NCI-H2227 treated with DMSO at 0.1 percent for 48 hours (cell line): ENCODE measurements around the gene CCDC144A.
"Not testable (repeated sequence)": the region's sequence is repeated elsewhere in the genome, so short reads cannot be mapped to it uniquely, and the experiment has no call there.

Source experiments
- DNase-seq: peaks from one replicate; lab custom pipeline; 2025; lab: John Stamatoyannopoulos, UW

CCDC144A gene

DNA sequence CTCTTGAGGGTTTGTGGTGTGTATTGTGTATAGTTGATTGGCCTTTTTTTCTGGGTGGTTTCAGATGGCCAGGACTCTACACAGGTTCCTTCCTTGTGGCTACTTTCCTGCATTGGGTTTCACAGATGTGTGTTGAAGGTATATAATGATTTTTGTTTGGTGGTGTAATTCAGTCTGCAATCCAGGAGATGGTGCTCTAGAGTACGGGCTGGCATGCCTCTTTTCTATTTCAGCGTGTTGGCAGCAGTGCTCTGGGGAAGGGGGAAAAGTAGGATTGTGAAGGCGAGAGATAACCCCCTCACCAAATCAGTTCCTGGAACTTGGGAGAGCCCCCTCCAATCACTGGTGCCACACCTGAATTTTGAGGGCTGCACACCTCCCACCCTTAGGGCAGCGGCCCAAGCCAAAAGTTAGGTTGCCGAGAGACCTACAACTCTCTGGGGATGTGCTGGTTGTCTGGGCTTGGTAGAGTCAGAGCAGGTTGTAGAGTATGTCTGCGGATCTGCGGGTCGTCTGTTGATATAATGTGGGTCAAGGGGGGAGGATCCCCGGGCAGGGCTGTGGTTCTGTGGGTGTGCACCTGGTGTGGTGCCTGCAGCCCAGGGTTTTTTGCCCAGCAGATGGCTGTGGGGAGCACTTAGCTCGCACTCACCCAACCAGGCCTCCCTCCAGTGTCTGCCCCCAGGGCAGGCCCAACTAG lies 61.3 kb downstream of the CCDC144A start:
- DNase-seq, result not testable (repeated sequence)

DNA sequence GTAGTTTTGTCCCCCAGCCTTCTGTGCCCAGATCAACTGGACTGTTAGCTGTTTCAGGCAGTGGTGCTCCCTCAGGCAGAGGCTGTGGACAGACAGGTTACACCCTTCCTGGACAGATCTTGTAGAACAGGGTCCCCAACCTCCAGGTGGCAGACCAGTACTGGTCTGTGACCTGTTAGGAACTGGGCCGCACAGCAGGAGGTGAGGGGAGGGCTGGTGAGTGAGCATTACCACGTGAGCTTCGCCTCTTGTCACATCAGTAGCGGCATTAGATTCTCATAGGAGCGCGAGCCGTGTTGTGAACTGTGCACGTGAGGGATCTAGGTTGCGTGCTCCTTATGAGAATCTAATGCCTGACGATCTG lies 61.9 kb downstream of the CCDC144A start:
- DNase-seq, result not testable (repeated sequence)

DNA sequence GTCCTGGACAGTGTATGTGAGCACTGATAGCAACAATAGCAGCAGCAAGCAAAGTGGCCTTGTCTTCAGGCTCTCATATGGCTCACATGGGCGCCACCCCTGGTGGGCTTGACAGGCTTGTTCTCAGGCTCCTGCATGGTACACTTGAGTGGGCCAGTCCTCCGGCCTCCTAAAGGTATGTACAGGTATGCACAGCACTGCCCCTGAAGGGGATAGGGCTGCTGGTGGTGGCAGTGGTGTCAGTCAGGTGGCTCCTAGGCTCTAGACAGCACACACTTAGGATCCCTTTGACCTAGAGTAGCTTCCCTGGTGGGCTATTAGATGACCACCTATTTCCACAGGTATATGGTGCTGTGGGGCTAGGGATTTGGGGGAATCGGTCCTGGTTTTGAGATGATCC lies 67.5 kb downstream of the CCDC144A start:
- DNase-seq, result not testable (repeated sequence)

GRCh38 chr17:16758177-16758576 lies 68.1 kb downstream of the CCDC144A start:
- DNase-seq, result not testable (repeated sequence)

DNA sequence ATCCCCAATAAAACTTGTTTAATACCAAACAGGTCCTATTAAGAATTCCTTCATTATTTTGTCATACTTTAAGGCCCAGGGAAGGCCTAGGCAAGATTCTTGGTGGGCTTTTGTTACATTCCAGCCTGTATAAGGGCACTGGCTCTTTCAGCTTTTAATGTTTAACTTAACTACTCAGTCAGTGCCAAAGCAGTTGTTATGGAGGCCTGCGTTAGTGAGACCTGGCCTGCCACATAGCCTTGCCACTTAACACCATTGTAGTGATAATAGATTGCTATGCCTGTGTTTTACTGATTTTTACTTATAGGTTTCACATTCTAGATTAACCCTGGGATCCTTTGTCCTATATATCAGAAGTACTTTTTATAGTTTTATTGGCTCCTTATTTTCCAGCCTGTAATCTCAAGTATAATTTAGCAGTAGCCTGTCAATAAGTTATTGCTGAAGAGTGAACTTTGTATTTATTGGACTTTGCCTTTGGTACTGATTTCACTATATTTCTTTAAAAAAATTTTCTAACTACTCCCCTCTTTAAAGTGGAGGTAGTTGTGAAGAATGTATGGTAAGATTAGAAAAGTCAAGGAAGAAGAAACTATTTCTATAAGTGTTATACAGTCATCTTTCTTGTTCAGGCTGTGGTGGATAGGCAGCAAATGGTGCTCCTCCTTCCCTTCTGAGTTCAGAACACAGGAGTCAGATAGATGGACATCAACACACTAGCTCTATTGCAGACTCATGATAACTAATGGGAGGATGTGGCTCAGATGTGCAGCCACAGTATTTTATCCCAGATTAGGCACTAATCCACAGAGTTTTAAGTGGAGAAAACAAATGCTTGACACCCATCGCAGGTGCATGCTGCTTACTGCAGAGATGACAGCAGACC lies 78.5 kb downstream of the CCDC144A start:
- DNase-seq, result not testable (repeated sequence)

- DNase-seq, result not testable (repeated sequence)
Observed at GRCh38 chr17:16772394-16773145, 82.5 kb downstream of the CCDC144A start.

- DNase-seq, result not testable (repeated sequence)
Observed at GRCh38 chr17:16773146-16773522, 83.1 kb downstream of the CCDC144A start.

GRCh38 chr17:16787851-16788250 lies 97.8 kb downstream of the CCDC144A start:
- not testable (repeated sequence) for DNase-seq

DNA sequence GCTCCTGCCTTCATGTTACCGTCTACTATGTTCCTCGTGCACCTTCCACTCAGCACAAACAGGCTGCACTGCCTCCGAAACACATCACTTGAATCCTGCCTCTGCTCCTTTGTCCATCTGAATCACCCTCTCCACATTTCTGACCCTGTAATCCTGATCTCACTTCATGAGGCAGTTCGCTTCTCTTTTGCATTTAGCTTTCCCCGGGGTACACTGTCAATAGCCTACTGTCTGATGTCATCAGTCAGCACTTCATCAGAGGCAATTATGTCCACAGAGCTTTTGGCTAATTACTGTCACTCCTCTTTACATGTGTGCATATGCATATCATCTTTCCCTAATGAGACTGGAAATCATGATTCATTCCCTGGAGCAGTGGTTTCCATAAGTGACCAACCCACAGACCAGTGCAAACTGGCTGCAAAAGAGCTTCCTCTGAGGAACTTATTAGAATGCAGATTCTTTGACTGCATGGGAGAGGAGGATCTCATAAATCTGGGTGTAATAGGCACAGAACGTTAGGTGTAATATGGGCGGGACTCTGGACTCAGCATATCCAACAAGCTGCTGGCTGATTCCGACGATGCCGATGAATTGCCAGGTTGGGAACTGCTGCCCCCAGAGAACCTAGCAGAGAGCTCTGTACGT lies 99.0 kb downstream of the CCDC144A start:
- not testable (repeated sequence) for DNase-seq

- DNase-seq, result not testable (repeated sequence)
Observed at GRCh38 chr17:16789622-16790021, 99.6 kb downstream of the CCDC144A start.

- DNase-seq, result not testable (repeated sequence)
Observed at GRCh38 chr17:16790313-16790871, 100.4 kb downstream of the CCDC144A start.

GRCh38 chr17:16794215-16794614 lies 104.2 kb downstream of the CCDC144A start:
- not testable (repeated sequence) for DNase-seq

DNA sequence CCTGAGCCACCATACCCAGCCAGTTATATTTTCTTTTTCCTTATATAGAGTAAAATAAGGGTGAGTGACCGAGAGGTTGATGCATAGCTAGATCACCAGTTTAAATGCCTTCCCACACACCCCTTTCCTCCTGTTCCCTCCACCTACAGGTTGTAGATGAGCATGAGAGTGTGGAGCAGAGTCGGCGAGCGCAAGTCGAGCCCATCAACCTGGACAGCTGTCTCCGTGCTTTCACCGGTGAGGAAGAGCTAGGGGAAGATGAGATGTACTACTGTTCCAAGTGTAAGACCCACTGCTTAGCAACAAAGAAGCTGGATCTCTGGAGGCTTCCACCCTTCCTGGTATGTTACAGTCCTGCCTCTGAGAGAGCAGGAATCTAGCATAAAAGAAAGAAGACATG lies 105.9 kb downstream of the CCDC144A start:
- not testable (repeated sequence) for DNase-seq

DNA sequence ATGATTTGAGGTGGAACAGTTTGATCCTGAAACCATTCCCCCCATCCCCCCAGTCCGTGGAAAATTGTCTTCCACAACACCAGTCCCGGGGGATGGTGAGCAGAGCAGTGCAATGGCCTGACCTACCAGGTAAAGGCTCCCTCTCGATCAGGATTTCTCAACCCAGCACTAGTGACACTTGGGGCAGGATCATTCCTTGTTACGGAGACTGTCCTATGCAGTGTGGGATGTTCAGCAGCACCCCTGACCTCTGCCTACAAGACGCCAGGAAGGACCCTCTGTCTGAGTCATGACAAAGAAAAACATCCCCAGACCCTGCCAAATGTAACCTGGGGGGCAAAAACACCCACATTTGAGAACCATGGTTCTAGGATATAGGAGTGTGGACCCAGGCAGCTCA lies 114.8 kb downstream of the CCDC144A start:
- not testable (repeated sequence) for DNase-seq

- not testable (repeated sequence) for DNase-seq
Observed at GRCh38 chr17:16806599-16806998, 116.6 kb downstream of the CCDC144A start.

DNA sequence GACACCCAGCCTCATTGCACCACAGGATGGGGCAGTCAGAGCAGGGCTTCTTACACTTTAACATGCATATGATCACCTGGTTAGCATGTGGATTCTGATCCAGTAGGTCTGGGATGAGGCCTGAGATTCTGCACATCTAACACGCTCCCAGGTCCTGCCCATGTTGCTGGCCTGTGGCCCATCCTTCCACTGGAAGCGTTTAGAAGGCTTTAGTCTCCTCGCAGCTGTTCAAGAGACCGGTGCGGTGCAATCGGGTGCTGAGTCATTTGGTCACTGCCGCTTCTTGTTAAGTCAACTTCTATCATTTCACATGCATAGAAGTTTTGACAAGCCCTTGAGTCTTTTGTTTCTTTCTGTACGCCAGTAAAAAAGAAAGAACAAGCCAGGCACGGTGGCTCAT lies 117.6 kb downstream of the CCDC144A start:
- not testable (repeated sequence) for DNase-seq

DNA sequence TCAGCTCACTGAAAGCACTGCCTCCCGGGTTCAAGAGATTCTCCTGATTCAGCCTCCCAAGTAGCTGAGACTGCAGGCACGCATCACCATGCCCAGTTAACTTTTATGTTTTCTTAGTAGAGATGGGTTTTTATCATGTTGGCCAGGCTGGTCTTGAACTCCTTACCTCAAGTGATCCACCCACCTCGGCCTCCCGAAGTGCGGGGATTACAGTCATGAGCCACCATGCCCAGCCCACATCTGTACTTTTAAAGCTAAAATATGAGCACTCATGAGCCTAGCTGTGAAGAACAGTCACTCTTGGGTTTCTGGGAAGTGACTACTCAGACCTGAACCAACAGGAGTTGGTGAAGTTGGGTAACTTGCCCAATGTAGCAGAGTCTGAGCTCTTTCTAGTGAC lies 120.2 kb downstream of the CCDC144A start:
- not testable (repeated sequence) for DNase-seq

GRCh38 chr17:16812126-16812525 lies 122.1 kb downstream of the CCDC144A start:
- not testable (repeated sequence) for DNase-seq

DNA sequence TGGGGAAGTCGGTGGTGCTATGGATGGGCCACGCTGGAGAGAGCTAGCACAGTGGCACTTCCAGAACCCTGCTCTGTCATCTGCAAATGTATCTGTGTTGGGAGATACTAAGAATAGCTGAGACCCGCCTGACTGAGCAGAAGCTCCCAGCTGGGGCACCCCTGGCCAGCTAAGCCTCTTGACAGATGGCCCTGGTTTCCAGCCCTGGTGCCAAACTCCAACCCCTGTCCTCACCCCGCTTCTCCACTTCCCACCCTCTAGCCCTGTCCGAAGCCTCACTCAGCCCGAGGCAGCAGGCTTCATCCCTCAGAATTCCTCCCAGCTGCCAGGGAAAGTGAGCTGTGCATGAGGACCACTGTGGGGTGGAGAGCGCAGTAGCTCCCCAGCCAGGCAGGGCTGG lies 124.4 kb downstream of the CCDC144A start:
- no peak for DNase-seq

- no peak for DNase-seq
Observed at GRCh38 chr17:16817201-16817600, 127.2 kb downstream of the CCDC144A start.

DNA sequence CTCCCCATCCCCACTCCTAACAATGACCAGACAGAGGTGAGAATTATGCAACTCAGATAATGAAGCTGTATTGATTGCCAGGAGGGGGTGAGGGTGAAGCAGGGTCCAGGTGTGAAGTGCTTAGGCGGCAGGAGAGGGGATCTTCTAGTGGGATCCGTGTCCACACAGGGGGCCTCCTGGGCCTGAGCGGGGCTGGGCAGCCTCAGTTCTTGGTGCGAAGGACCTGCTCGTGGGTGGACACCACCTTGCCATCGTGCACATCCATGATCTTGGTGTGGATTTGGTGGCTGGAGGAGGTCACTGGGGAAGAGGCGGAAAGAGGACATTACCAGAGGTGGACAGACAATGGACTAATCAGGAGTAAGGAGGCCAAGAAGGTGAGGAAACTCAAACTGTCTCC lies 127.9 kb downstream of the CCDC144A start:
- DNase-seq, result not testable (repeated sequence)
